ENCODE results near the gene UTP14C. TPM values are rescaled to one million over a fixed set of nuclear protein-coding genes. Genes with fewer than 3 reads are reported as not detected.

UTP14C gene
- total RNA-seq, 2 donors from 2014 or later: 20.7 to 22.0 TPM

- 96 to 100% methylated on average over 4 to 7 of the region's 8 CpGs for WGBS, 2 experiments (ENCODE audit: insufficient coverage in 1 of 2, insufficient read length in 1 of 2)
- no peak overlapping the region for H3K4me3 Mint-ChIP-seq
- no peak overlapping the region for H3K9ac ChIP-seq (ENCODE audit: extremely low read depth, low read length, poor library complexity, severe bottlenecking)
- H3K9me3 ChIP-seq (ENCODE audit: control insufficient read depth, low read length): peaks cover 67% of the 10 kb centered on the region
- peaks cover 43% of the 10 kb centered on the region for H3K9me3 Mint-ChIP-seq
- no peak for DNase-seq
- no peaks in the 10 kb centered on the region for H3K27me3 Mint-ChIP-seq (ENCODE audit: insufficient read depth)
- peaks cover 86% of the 10 kb centered on the region for H3K36me3 ChIP-seq (ENCODE audit: control insufficient read depth, insufficient read depth, low read length)
- no peak overlapping the region for H3K27ac ChIP-seq (ENCODE audit: low read depth, low read length)
- no peaks in the 10 kb centered on the region for H3K4me1 Mint-ChIP-seq
- TF ChIP-seq CTCF (conservative IDR thresholded peaks at IDR 0.05): no peak
- H3K4me3 ChIP-seq (ENCODE audit: low read length): no peak overlapping the region
- no peak overlapping the region for H3K27ac Mint-ChIP-seq
- peaks cover 83% of the 10 kb centered on the region for H3K36me3 Mint-ChIP-seq (ENCODE audit: low read depth)
- no peaks in the 10 kb centered on the region for H3K27me3 ChIP-seq (ENCODE audit: control insufficient read depth, insufficient read depth, low read length, poor library complexity, severe bottlenecking)
- no peaks in the 10 kb centered on the region for H3K4me1 ChIP-seq (ENCODE audit: control insufficient read depth, insufficient read depth, low read length)
Measured at GRCh38 chr13:52025475-52026245, 1.2 kb downstream of the UTP14C start.

- Histone ChIP-seq H3K9me3 (ENCODE audit: control insufficient read depth, low read length) (peaks cover 72% of the 10 kb centered on the region), H3K4me1 (ENCODE audit: control insufficient read depth, insufficient read depth, low read length) (no peaks in the 10 kb centered on the region), H3K27ac (ENCODE audit: low read depth, low read length) (no peak overlapping the region), H3K4me3 (ENCODE audit: low read length) (no peak overlapping the region), H3K36me3 (ENCODE audit: control insufficient read depth, insufficient read depth, low read length) (peaks cover 86% of the 10 kb centered on the region), H3K9ac (ENCODE audit: extremely low read depth, low read length, poor library complexity, severe bottlenecking) (no peak overlapping the region), H3K27me3 (ENCODE audit: control insufficient read depth, insufficient read depth, low read length, poor library complexity, severe bottlenecking) (no peaks in the 10 kb centered on the region)
- Mint-ChIP-seq H3K9me3 (peaks cover 46% of the 10 kb centered on the region), H3K27ac (no peak overlapping the region), H3K36me3 (ENCODE audit: low read depth) (peaks cover 82% of the 10 kb centered on the region), H3K27me3 (ENCODE audit: insufficient read depth) (no peaks in the 10 kb centered on the region), H3K4me1 (no peaks in the 10 kb centered on the region), H3K4me3 (no peak overlapping the region)
- WGBS, 2 experiments (ENCODE audit: insufficient coverage in 1 of 2, insufficient read length in 1 of 2): 94 to 97% methylated on average over 3 of the region's 3 CpGs
- DNase-seq: peak; percentile 54
- TF ChIP-seq CTCF (conservative IDR thresholded peaks at IDR 0.05): peak; percentile 51
Measured at GRCh38 chr13:52026246-52026626, 1.7 kb downstream of the UTP14C start.

GRCh38 chr13:52027832-52028231, 3.3 kb downstream of the UTP14C start:
- WGBS, 2 experiments (ENCODE audit: insufficient coverage in 1 of 2, insufficient read length in 1 of 2): 100% methylated on average over 1 of the region's 1 CpG
- H3K36me3 Mint-ChIP-seq (ENCODE audit: low read depth): peaks cover 81% of the 10 kb centered on the region
- no peaks in the 10 kb centered on the region for H3K27me3 Mint-ChIP-seq (ENCODE audit: insufficient read depth)

More at GRCh38 chr13:52027832-52028231, 3.3 kb downstream of the UTP14C start:
- H3K9ac ChIP-seq (ENCODE audit: extremely low read depth, low read length, poor library complexity, severe bottlenecking): no peak overlapping the region
- Mint-ChIP-seq H3K4me1 (no peaks in the 10 kb centered on the region), H3K27ac (no peak overlapping the region), H3K9me3 (peaks cover 46% of the 10 kb centered on the region), H3K4me3 (no peak overlapping the region)
- H3K27ac ChIP-seq (ENCODE audit: low read depth, low read length): no peak overlapping the region
- H3K4me1 ChIP-seq (ENCODE audit: control insufficient read depth, insufficient read depth, low read length): no peaks in the 10 kb centered on the region
- peaks cover 72% of the 10 kb centered on the region for H3K9me3 ChIP-seq (ENCODE audit: control insufficient read depth, low read length)
- H3K4me3 ChIP-seq (ENCODE audit: low read length): no peak overlapping the region
- peaks cover 82% of the 10 kb centered on the region for H3K36me3 ChIP-seq (ENCODE audit: control insufficient read depth, insufficient read depth, low read length)
- no peak for TF ChIP-seq CTCF (conservative IDR thresholded peaks at IDR 0.05)
- DNase-seq: no peak
- H3K27me3 ChIP-seq (ENCODE audit: control insufficient read depth, insufficient read depth, low read length, poor library complexity, severe bottlenecking): no peaks in the 10 kb centered on the region
